MM.1S (cell line): Measurements from ENCODE around the gene VTN.

Experiments used
- DNase-seq: peaks from one replicate; pipeline ENCODE4 v3.0.0-alpha.2; 2015
- H2AFZ ChIP-seq: fragments of 300-600 bp; sonication (generic); 2 replicates; pipeline ENCODE4 v1.6.0; 2016; ENCODE audit warnings: antibody characterized with exemption, low read length
- H3F3A ChIP-seq: fragments of 300-600 bp; sonication (generic); 2 replicates; pipeline ENCODE4 v1.6.1; 2016; ENCODE audit warnings: mild to moderate bottlenecking, antibody characterized with exemption, low read length, moderate library complexity, mixed read lengths; ENCODE audit not compliant: insufficient read depth
- H3K27ac ChIP-seq: fragments of 300-600 bp; sonication (generic); 2 replicates; pipeline ENCODE4 v1.5.1; 2016; ENCODE audit warnings: mild to moderate bottlenecking, low read length
- H3K27me3 ChIP-seq: fragments of 300-600 bp; sonication (generic); replicated peaks from 2 replicates; pipeline ENCODE4 v1.6.0; 2016; ENCODE audit warnings: low read length; ENCODE audit not compliant: insufficient read depth
- H3K36me3 ChIP-seq: fragments of 300-600 bp; sonication (generic); replicated peaks from 2 replicates; pipeline ENCODE4 v1.6.1; 2016; ENCODE audit warnings: mild to moderate bottlenecking, low read length, mixed read lengths; ENCODE audit not compliant: insufficient read depth
- H3K4me1 ChIP-seq: fragments of 300-600 bp; sonication (generic); 2 replicates; pipeline ENCODE4 v1.6.1; 2016; ENCODE audit warnings: low read length, mixed read lengths
- H3K4me2 ChIP-seq: fragments of 300-600 bp; sonication (generic); 2 replicates; pipeline ENCODE4 v1.6.0; 2016; ENCODE audit warnings: low read depth, low read length
- H3K4me3 ChIP-seq: fragments of 300-600 bp; sonication (generic); 2 replicates; pipeline ENCODE4 v1.5.1; 2016; ENCODE audit warnings: low read length, mixed read lengths
- H3K79me2 ChIP-seq: fragments of 300-600 bp; sonication (generic); 2 replicates; pipeline ENCODE4 v1.6.1; 2016; ENCODE audit warnings: mixed run types, low read length, mixed read lengths
- H3K9ac ChIP-seq: fragments of 300-600 bp; sonication (generic); 2 replicates; pipeline ENCODE4 v1.6.1; 2016; ENCODE audit warnings: low read length, mixed read lengths
- H3K9me2 ChIP-seq: fragments of 300-600 bp; sonication (generic); replicated peaks from 2 replicates; pipeline ENCODE4 v1.6.1; 2016; ENCODE audit warnings: mild to moderate bottlenecking, low read length, mixed read lengths; ENCODE audit not compliant: insufficient read depth
- H3K9me3 ChIP-seq: fragments of 300-600 bp; sonication (generic); replicated peaks from 2 replicates; pipeline ENCODE4 v1.6.1; 2016; ENCODE audit warnings: mild to moderate bottlenecking, low read length, mixed read lengths; ENCODE audit not compliant: insufficient read depth
- H4K20me1 ChIP-seq: fragments of 300-600 bp; sonication (generic); 2 replicates; pipeline ENCODE4 v1.6.1; 2016; ENCODE audit warnings: mild to moderate bottlenecking, low read length, moderate library complexity, mixed read lengths; ENCODE audit not compliant: insufficient read depth
- CTCF ChIP-seq: fragments of 300-600 bp; sonication (generic); IDR thresholded peaks from 2 replicates; pipeline ENCODE4 v1.5.1; 2016; ENCODE audit warnings: antibody characterized with exemption, low read length, mixed read lengths
- EZH2 ChIP-seq: fragments of 300-600 bp; sonication (generic); optimal IDR thresholded peaks from 2 replicates; pipeline ENCODE3; 2017; ENCODE audit warnings: low read depth, mild to moderate bottlenecking, antibody characterized with exemption, low read length, mixed read lengths
- EZH2phosphoT487 ChIP-seq: fragments of 300-600 bp; sonication (generic); IDR thresholded peaks from 2 replicates; pipeline ENCODE4 v1.6.1; 2018; ENCODE audit warnings: antibody characterized with exemption, low read length

The VTN gene

GRCh38 chr17:28338056-28338768 is 31.9 kb downstream of the VTN start:
- Histone ChIP-seq H2AFZ (no peak overlapping the region), H3K9me3 (no peaks in the 10 kb centered on the region), H3K79me2 (peaks cover 48% of the 10 kb centered on the region), H4K20me1 (no peaks in the 10 kb centered on the region), H3K27me3 (no peaks in the 10 kb centered on the region), H3F3A (peaks cover 7% of the 10 kb centered on the region), H3K4me2 (no peak overlapping the region), H3K9me2 (no peaks in the 10 kb centered on the region), H3K4me3 (no peak overlapping the region), H3K36me3 (no peaks in the 10 kb centered on the region), H3K9ac (no peak overlapping the region), H3K27ac (no peak overlapping the region), H3K4me1 (peaks cover 24% of the 10 kb centered on the region)
- DNase-seq: no peak
- TF ChIP-seq CTCF (no peak), EZH2phosphoT487 (no peak), EZH2 (no peak)

GRCh38 chr17:28335959-28336871 is 33.9 kb downstream of the VTN start:
- Histone ChIP-seq H3K9ac (peak overlapping the region; percentile 75), H4K20me1 (no peaks in the 10 kb centered on the region), H3K27me3 (no peaks in the 10 kb centered on the region), H3K79me2 (peaks cover 57% of the 10 kb centered on the region), H3F3A (no peaks in the 10 kb centered on the region), H3K9me2 (no peaks in the 10 kb centered on the region), H3K27ac (peak overlapping the region; percentile 14; the same call in 1 of the 2 replicates), H3K4me1 (peaks cover 18% of the 10 kb centered on the region), H2AFZ (peak overlapping the region; percentile 84), H3K4me3 (peak overlapping the region; percentile 91), H3K36me3 (no peaks in the 10 kb centered on the region), H3K4me2 (peak overlapping the region; percentile 97), H3K9me3 (no peaks in the 10 kb centered on the region)
- no peak for DNase-seq
- TF ChIP-seq EZH2 (no peak), EZH2phosphoT487 (no peak), CTCF (no peak)

GRCh38 chr17:28335201-28335958 is 34.7 kb downstream of the VTN start, which contains the start of the genes IFT20 and TNFAIP1:
Gene IFT20, minus strand, starts transcription at chr17:28335472. Its CDS starts 3,487 bp downstream, at chr17:28331985.
Gene TNFAIP1, plus strand, starts transcription at chr17:28335761. Its CDS starts 3,761 bp downstream, at chr17:28339522.
- Histone ChIP-seq H3K9me3 (no peaks in the 10 kb centered on the region), H3K4me2 (peak within 1 kb of the TSS; percentile 97), H3K9ac (peak within 1 kb of the TSS; percentile 80), H3K9me2 (no peaks in the 10 kb centered on the region), H3K4me1 (peaks cover 18% of the 10 kb centered on the region), H4K20me1 (no peaks in the 10 kb centered on the region), H3K27ac (peak within 1 kb of the TSS; percentile 61; the same call in 1 of the 2 replicates), H3K79me2 (peaks cover 57% of the 10 kb centered on the region), H3F3A (no peaks in the 10 kb centered on the region), H2AFZ (peak within 1 kb of the TSS; percentile 84), H3K27me3 (no peaks in the 10 kb centered on the region), H3K36me3 (no peaks in the 10 kb centered on the region), H3K4me3 (peak within 1 kb of the TSS; percentile 91)
- TF ChIP-seq EZH2 (no peak), CTCF (no peak)
- DNase-seq: peak; percentile 99
